Mesendoderm (in vitro differentiated cells): ENCODE results near the gene IL18RAP. TPM values are rescaled to one million over a fixed set of nuclear protein-coding genes. Genes with fewer than 3 reads are reported as not detected.

Experiments used
- DNase-seq: peaks from one replicate; pipeline ENCODE4 v3.0.0; 2013
- H2AK5ac ChIP-seq: 2 replicates; pipeline ENCODE4 v1.6.1; 2013; ENCODE audit warnings: low read length, inconsistent platforms
- H2BK120ac ChIP-seq: 2 replicates; pipeline ENCODE4 v1.6.1; 2013; ENCODE audit warnings: low read depth, mild to moderate bottlenecking, low read length, moderate library complexity, mixed read lengths
- H2BK15ac ChIP-seq: replicated peaks from 2 replicates; pipeline ENCODE4 v1.6.1; 2013; ENCODE audit warnings: low read depth, mild to moderate bottlenecking, moderate library complexity
- H2BK5ac ChIP-seq: 2 replicates; pipeline ENCODE4 v1.6.1; 2013; ENCODE audit warnings: low read length, inconsistent platforms
- H3K18ac ChIP-seq: 2 replicates; pipeline ENCODE4 v1.6.1; 2013; ENCODE audit warnings: mild to moderate bottlenecking, low read length, mixed read lengths
- H3K23ac ChIP-seq: one replicate; pipeline ENCODE4 v1.6.1; 2013; ENCODE audit warnings: low read length
- H3K27ac ChIP-seq: 2 replicates; pipeline ENCODE4 v1.5.1; 2013; ENCODE audit warnings: low read depth, mild to moderate bottlenecking, inconsistent platforms, low read length, moderate library complexity
- H3K27me3 ChIP-seq: 2 replicates; pipeline ENCODE4 v1.6.1; 2013; ENCODE audit warnings: low read length, control low read depth, mild to moderate bottlenecking, inconsistent platforms; ENCODE audit not compliant: insufficient read depth, poor library complexity
- H3K36me3 ChIP-seq: 2 replicates; pipeline ENCODE4 v1.6.1; 2013; ENCODE audit warnings: low read length, inconsistent platforms; ENCODE audit not compliant: control insufficient read depth, insufficient read depth
- H3K4ac ChIP-seq: one replicate; pipeline ENCODE4 v1.6.1; 2013; ENCODE audit warnings: low read depth, mild to moderate bottlenecking, low read length, moderate library complexity
- H3K4me1 ChIP-seq: 2 replicates; pipeline ENCODE4 v1.6.1; 2013; ENCODE audit warnings: low read depth, low read length, inconsistent platforms; ENCODE audit not compliant: control insufficient read depth
- H3K4me2 ChIP-seq: 2 replicates; pipeline ENCODE4 v1.6.1; 2013; ENCODE audit warnings: low read length
- H3K4me3 ChIP-seq: 2 replicates; pipeline ENCODE4 v1.5.1; 2013; ENCODE audit warnings: mild to moderate bottlenecking, low read length
- H3K56ac ChIP-seq: one replicate; pipeline ENCODE4 v1.6.1; 2013; ENCODE audit warnings: low read length
- H3K79me1 ChIP-seq: 2 replicates; pipeline ENCODE4 v1.6.1; 2013; ENCODE audit warnings: low read length, inconsistent platforms
- H3K79me2 ChIP-seq: 2 replicates; pipeline ENCODE4 v1.6.1; 2013; ENCODE audit warnings: mild to moderate bottlenecking, low read length; ENCODE audit not compliant: control insufficient read depth, insufficient read depth
- H3K9ac ChIP-seq: 2 replicates; pipeline ENCODE4 v1.6.1; 2013; ENCODE audit warnings: low read length, inconsistent platforms
- H4K5ac ChIP-seq: one replicate; pipeline ENCODE4 v1.6.1; 2013; ENCODE audit warnings: low read length
- H4K8ac ChIP-seq: one replicate; pipeline ENCODE4 v1.6.1; 2013; ENCODE audit warnings: low read depth, mild to moderate bottlenecking, control low read depth, low read length, moderate library complexity
- WGBS: extraction: QIAGEN DNeasy Blood & Tissue Kit; methylation state at CpG from one replicate; pipeline ENCODE4 v1.1.7; 2013; ENCODE audit warnings: low lambda C conversion rate, missing lambda C conversion rate; ENCODE audit not compliant: insufficient coverage; ENCODE audit errors: extremely low coverage; 5-methylcytosine and 5-hydroxymethylcytosine counted together
- polyA plus RNA-seq, 2 experiments: library from polyadenylated mRNA; stranded (reverse); fragments of 200-250 nt; gene quantifications; one replicate each; pipeline ENCODE4 v1.2.3, GENCODE V29; 2013

IL18RAP gene, protein sequence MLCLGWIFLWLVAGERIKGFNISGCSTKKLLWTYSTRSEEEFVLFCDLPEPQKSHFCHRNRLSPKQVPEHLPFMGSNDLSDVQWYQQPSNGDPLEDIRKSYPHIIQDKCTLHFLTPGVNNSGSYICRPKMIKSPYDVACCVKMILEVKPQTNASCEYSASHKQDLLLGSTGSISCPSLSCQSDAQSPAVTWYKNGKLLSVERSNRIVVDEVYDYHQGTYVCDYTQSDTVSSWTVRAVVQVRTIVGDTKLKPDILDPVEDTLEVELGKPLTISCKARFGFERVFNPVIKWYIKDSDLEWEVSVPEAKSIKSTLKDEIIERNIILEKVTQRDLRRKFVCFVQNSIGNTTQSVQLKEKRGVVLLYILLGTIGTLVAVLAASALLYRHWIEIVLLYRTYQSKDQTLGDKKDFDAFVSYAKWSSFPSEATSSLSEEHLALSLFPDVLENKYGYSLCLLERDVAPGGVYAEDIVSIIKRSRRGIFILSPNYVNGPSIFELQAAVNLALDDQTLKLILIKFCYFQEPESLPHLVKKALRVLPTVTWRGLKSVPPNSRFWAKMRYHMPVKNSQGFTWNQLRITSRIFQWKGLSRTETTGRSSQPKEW
- polyA plus RNA-seq (2013, experiment 1 of 2), result not detected
- not detected for polyA plus RNA-seq (2013, experiment 2 of 2)

DNA sequence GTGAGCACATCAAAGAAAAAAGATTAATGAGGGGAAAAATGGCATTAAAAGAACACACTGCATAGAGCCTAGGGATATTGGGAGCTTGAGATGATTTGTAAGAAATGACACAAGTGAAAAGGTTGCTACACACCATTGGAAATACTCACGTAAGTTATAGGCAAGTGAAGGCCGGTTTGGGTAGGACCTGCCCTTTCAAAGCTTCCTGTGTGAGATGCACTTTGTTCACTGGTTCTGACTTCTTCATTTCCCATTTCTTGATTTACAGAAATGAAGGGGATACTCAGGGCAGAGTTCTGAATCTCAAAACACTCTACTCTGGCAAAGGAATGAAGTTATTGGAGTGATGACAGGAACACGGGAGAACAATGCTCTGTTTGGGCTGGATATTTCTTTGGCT lies at the start of gene IL18RAP:
Gene IL18RAP (plus strand): TSS at position 251 of the 400 bp plus-strand sequence. CDS start 118 bp downstream, at position 369.
- Histone ChIP-seq H3K4ac (no peak within 1 kb of the TSS), H3K18ac (no peak within 1 kb of the TSS), H3K56ac (no peak within 1 kb of the TSS), H3K79me1 (no peaks in the 10 kb centered on the region), H3K4me2 (no peak within 1 kb of the TSS), H3K4me3 (no peak within 1 kb of the TSS), H3K27me3 (no peaks in the 10 kb centered on the region), H2BK120ac (no peak within 1 kb of the TSS), H3K36me3 (no peaks in the 10 kb centered on the region), H4K8ac (no peak within 1 kb of the TSS), H3K9ac (no peak within 1 kb of the TSS), H3K23ac (no peak within 1 kb of the TSS), H4K5ac (no peak within 1 kb of the TSS), H3K27ac (no peak within 1 kb of the TSS), H3K79me2 (no peaks in the 10 kb centered on the region), H3K4me1 (no peaks in the 10 kb centered on the region), H2BK5ac (no peak within 1 kb of the TSS), H2BK15ac (no peak within 1 kb of the TSS), H2AK5ac (no peak within 1 kb of the TSS)
- WGBS, result no CpG with 5 or more reads among the region's 3 CpGs
- no peak for DNase-seq

DNA sequence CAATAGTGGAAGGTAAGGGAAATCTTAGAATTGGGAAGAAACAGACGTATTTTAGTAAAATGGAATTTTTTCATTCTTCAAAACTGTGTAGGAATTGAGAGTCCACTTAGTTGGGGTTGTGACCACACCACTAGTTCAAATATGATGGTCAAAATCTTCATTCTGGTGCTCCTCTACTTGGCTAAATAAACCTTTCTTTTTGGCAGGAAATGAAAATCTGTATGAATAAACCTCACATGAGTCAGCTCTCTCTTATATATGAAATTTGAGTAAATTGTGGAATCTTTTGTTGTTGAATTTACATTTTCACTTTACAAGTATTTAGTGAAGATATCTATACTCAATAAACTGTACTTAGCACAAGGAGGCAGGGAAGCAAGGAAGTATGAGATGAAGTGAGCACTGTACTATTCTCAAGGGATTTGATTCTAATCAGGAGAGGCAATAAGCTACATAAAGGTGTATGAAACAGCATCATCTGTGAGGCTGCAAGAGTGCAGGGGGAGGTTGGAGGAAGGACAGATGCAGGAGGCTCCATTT lies 46.8 kb upstream of the IL18RAP start:
- H2BK15ac ChIP-seq, result no peak overlapping the region
- no peak overlapping the region for H3K4me3 ChIP-seq
- H4K5ac ChIP-seq, result no peak overlapping the region
- H3K9ac ChIP-seq, result no peak overlapping the region
- H3K27ac ChIP-seq, result no peak overlapping the region
- H2BK5ac ChIP-seq, result no peak overlapping the region
- H4K8ac ChIP-seq, result no peak overlapping the region
- no peaks in the 10 kb centered on the region for H3K36me3 ChIP-seq
- H3K4ac ChIP-seq, result no peak overlapping the region
- H3K18ac ChIP-seq, result no peak overlapping the region
- no peak overlapping the region for H2BK120ac ChIP-seq
- no peaks in the 10 kb centered on the region for H3K27me3 ChIP-seq
- no peaks in the 10 kb centered on the region for H3K79me1 ChIP-seq
- no peak overlapping the region for H3K56ac ChIP-seq
- H3K79me2 ChIP-seq, result no peaks in the 10 kb centered on the region
- DNase-seq, result no peak
- WGBS, result no CpG with 5 or more reads among the region's 1 CpG
- no peaks in the 10 kb centered on the region for H3K4me1 ChIP-seq
- H3K4me2 ChIP-seq, result no peak overlapping the region
- H2AK5ac ChIP-seq, result no peak overlapping the region
- no peak overlapping the region for H3K23ac ChIP-seq

DNA sequence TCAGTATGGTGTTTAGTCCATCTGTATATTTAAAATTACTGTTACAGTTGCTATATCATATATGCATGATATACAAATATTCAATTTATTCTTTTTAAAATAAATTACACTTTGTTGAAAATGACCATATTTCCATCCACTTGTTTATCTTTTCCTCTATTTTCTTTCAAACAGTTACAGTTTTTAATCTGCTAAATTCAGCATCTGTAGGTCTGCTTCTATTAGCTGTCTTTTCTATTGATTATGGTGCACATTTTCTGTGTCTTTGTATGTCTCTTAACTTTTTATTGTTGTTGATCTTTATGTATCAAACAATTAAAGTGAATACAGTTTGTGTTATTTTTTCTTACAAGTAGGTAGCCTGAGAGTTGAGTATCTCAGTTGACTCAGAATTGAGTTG lies 39.2 kb upstream of the IL18RAP start:
- Histone ChIP-seq H4K8ac (no peak overlapping the region), H3K9ac (no peak overlapping the region)
- DNase-seq, result no peak

DNA sequence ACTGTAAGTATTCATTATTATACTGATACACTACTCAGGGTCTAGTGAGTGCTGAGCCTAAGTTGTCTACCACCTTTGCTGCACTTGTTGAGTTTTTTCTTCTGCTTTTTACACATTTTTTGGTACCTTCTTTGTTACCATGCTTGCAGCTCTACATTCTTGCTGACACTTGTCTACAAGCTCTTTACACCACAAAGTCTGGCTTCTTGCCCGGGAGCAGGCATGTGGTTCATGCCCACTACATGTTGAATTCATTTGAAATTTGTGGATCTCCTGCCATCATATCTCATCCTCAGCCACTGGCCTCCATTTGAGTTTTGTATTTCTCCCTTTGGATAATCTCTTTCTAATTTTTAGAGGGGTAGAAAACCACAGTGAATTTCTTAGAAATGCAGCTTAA lies 37.4 kb upstream of the IL18RAP start:
- Histone ChIP-seq H3K27me3 (no peaks in the 10 kb centered on the region), H3K4ac (no peak overlapping the region), H2AK5ac (no peak overlapping the region), H4K8ac (no peak overlapping the region), H3K18ac (no peak overlapping the region), H4K5ac (no peak overlapping the region), H3K79me2 (no peaks in the 10 kb centered on the region), H2BK5ac (no peak overlapping the region), H3K4me2 (no peak overlapping the region), H3K23ac (no peak overlapping the region), H2BK15ac (no peak overlapping the region), H3K4me3 (no peak overlapping the region), H3K27ac (no peak overlapping the region), H3K4me1 (no peaks in the 10 kb centered on the region), H3K9ac (no peak overlapping the region), H3K79me1 (no peaks in the 10 kb centered on the region), H2BK120ac (no peak overlapping the region), H3K36me3 (no peaks in the 10 kb centered on the region), H3K56ac (no peak overlapping the region)
- WGBS, result no CpG with 5 or more reads among the region's 1 CpG
- DNase-seq, result no peak

More for the DNA sequence above, 39.2 kb upstream of the IL18RAP start:
- H3K36me3 ChIP-seq, result no peaks in the 10 kb centered on the region
- H3K27ac ChIP-seq, result no peak overlapping the region
- no peak overlapping the region for H2BK15ac ChIP-seq
- no peak overlapping the region for H3K18ac ChIP-seq
- no peak overlapping the region for H3K56ac ChIP-seq
- H2BK5ac ChIP-seq, result no peak overlapping the region
- H4K5ac ChIP-seq, result no peak overlapping the region
- no peaks in the 10 kb centered on the region for H3K79me2 ChIP-seq
- H2AK5ac ChIP-seq, result no peak overlapping the region
- no peaks in the 10 kb centered on the region for H3K27me3 ChIP-seq
- no peak overlapping the region for H3K23ac ChIP-seq
- no peaks in the 10 kb centered on the region for H3K79me1 ChIP-seq
- H3K4me1 ChIP-seq, result no peaks in the 10 kb centered on the region
- no peak overlapping the region for H3K4me2 ChIP-seq
- H3K4me3 ChIP-seq, result no peak overlapping the region
- no peak overlapping the region for H3K4ac ChIP-seq
- no peak overlapping the region for H2BK120ac ChIP-seq

DNA sequence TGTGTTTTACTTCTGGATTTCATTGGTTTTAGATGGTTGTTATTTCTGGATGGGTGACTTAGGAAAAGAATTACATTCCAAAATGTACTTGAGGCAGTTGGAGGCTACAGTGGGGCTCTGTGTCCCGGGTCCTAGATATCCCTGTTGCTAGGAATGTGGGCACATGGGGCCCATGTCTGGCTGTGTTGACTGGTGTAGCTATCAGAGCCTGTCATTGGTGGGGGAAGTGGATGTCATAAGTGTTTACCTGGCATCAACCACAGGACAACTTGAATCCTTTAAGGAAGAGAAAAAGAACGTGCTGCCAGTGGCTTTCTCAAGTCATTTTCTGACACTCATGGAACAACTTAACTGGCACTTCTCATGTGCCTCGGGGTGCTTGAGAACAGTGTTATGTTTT lies 37.0 kb upstream of the IL18RAP start:
- no peak overlapping the region for H3K27ac ChIP-seq
- no peak overlapping the region for H3K4ac ChIP-seq
- H2BK15ac ChIP-seq, result no peak overlapping the region
- H3K27me3 ChIP-seq, result no peaks in the 10 kb centered on the region
- no peak for DNase-seq
- H3K23ac ChIP-seq, result no peak overlapping the region
- H3K56ac ChIP-seq, result no peak overlapping the region
- H3K9ac ChIP-seq, result no peak overlapping the region
- H3K4me3 ChIP-seq, result no peak overlapping the region
- H4K5ac ChIP-seq, result no peak overlapping the region
- no peak overlapping the region for H2BK120ac ChIP-seq
- H2AK5ac ChIP-seq, result no peak overlapping the region
- H3K36me3 ChIP-seq, result no peaks in the 10 kb centered on the region
- no peaks in the 10 kb centered on the region for H3K79me1 ChIP-seq
- H3K18ac ChIP-seq, result no peak overlapping the region
- no peak overlapping the region for H4K8ac ChIP-seq
- H3K4me2 ChIP-seq, result no peak overlapping the region
- no CpG with 5 or more reads among the region's 3 CpGs for WGBS
- H2BK5ac ChIP-seq, result no peak overlapping the region
- no peaks in the 10 kb centered on the region for H3K4me1 ChIP-seq
- H3K79me2 ChIP-seq, result no peaks in the 10 kb centered on the region
